B cell (primary cell): ENCODE results near the gene CDH12. TPM values are rescaled to one million over a fixed set of nuclear protein-coding genes. Genes with fewer than 3 reads are reported as not detected.

ENCODE experiments used
- ATAC-seq: fragments of 200-7000 bp; cut with Tn5 transposase; one replicate; pipeline ENCODE4 v1.10.0; 2021; ENCODE audit warnings: low read depth, mild to moderate bottlenecking, moderate number of reproducible peaks, moderate library complexity
- CTCF ChIA-PET: fragments of 350-600 bp; sonication (Branson Sonifier 250); formaldehyde crosslinking; loops from one replicate; lab custom pipeline; 2021; ENCODE audit warnings: antibody characterized with exemption, inconsistent platforms; lab: Charles Lee
- POLR2A ChIA-PET: fragments of 350-600 bp; sonication (Branson Sonifier 250); formaldehyde crosslinking; loops from one replicate; lab custom pipeline; 2021; ENCODE audit warnings: antibody characterized with exemption; lab: Charles Lee
- DNase-seq: peaks from one replicate; pipeline ENCODE4 v3.0.0; 2013
- H2AFZ ChIP-seq: 2 replicates; pipeline ENCODE4 v1.6.1; 2012; ENCODE audit warnings: mild to moderate bottlenecking, low read depth, low read length; ENCODE audit not compliant: insufficient read depth, poor library complexity, severe bottlenecking
- H3K27ac ChIP-seq, 2 donors: 1 replicate in 1 of 2; 2 replicates in 1 of 2; pipeline ENCODE4 v1.5.1; 2012 to 2013; ENCODE audit warnings: low read length in 2 of 2, mild to moderate bottlenecking in 2 of 2, moderate library complexity in 1 of 2
- H3K27me3 ChIP-seq, 4 experiments: fragments of 200-600 bp in 1 of 4; sonication (generic) in 1 of 4; replicated peaks in 1 of 4; 1 replicate in 2 of 4; 2 replicates in 2 of 4; pipeline versions ENCODE4 v1.6.1 to v1.7.0; 2013 to 2016; ENCODE audit warnings: low read length in 3 of 4, mild to moderate bottlenecking in 2 of 4, mixed read lengths in 1 of 4, moderate library complexity in 1 of 4; ENCODE audit not compliant: insufficient read depth in 4 of 4, control insufficient read depth in 3 of 4; ENCODE audit errors: control extremely low read depth in 1 of 4
- H3K36me3 ChIP-seq, 2 experiments: replicated peaks in 1 of 2; 1 replicate in 1 of 2; 2 replicates in 1 of 2; pipeline versions ENCODE4 v1.6.1 to v1.7.1; 2013; ENCODE audit warnings: low read length in 1 of 2; ENCODE audit not compliant: insufficient read depth in 2 of 2, control insufficient read depth in 1 of 2; ENCODE audit errors: control extremely low read depth in 1 of 2, extremely low read depth in 1 of 2
- H3K4me1 ChIP-seq, 2 donors: fragments of 200-600 bp in 1 of 2; sonication (generic) in 1 of 2; 1 replicate in 1 of 2; 2 replicates in 1 of 2; pipeline versions ENCODE4 v1.5.1 to v1.6.1; 2013 to 2017; ENCODE audit warnings: low read length in 2 of 2; ENCODE audit not compliant: control insufficient read depth in 2 of 2, insufficient read depth in 2 of 2
- H3K4me2 ChIP-seq: replicated peaks from 2 replicates; pipeline ENCODE3; 2012; ENCODE audit warnings: mild to moderate bottlenecking, low read depth, low read length; ENCODE audit not compliant: poor library complexity, severe bottlenecking
- H3K4me3 ChIP-seq, 5 experiments: fragments of 200-600 bp in 1 of 5; sonication (generic) in 1 of 5; 1 replicate in 3 of 5; 2 replicates in 2 of 5; pipeline versions ENCODE4 v1.5.1 to v1.7.0; 2011 to 2016; ENCODE audit warnings: low read length in 4 of 5, mild to moderate bottlenecking in 4 of 5, low read depth in 2 of 5, control low read depth in 1 of 5, moderate library complexity in 1 of 5; ENCODE audit not compliant: insufficient read depth in 1 of 5; ENCODE audit errors: control extremely low read depth in 1 of 5, extremely low read depth in 1 of 5
- H3K79me2 ChIP-seq: fragments of 200-600 bp; sonication (generic); one replicate; pipeline ENCODE4 v1.6.0; 2016; ENCODE audit warnings: low read length; ENCODE audit not compliant: control insufficient read depth, insufficient read depth
- H3K9ac ChIP-seq: fragments of 200-600 bp; sonication (generic); 2 replicates; pipeline ENCODE4 v1.6.1; 2017; ENCODE audit warnings: mild to moderate bottlenecking, low read length, moderate library complexity
- H3K9me3 ChIP-seq, 3 donors: one replicate each; pipeline versions ENCODE4 v1.6.1 to v1.7.1; 2013; ENCODE audit warnings: low read length in 2 of 3; ENCODE audit not compliant: control insufficient read depth in 2 of 3, insufficient read depth in 1 of 3; ENCODE audit errors: control extremely low read depth in 1 of 3
- H4K20me1 ChIP-seq: 2 replicates; pipeline ENCODE4 v1.6.0; 2012; ENCODE audit warnings: mild to moderate bottlenecking, low read length; ENCODE audit not compliant: insufficient read depth, control insufficient read depth, poor library complexity, severe bottlenecking
- H3K27ac Mint-ChIP-seq: one replicate; pipeline ENCODE4 v1.8.0; 2021; ENCODE audit warnings: mixed read lengths
- H3K27me3 Mint-ChIP-seq: one replicate; pipeline ENCODE4 v1.8.0; 2021; ENCODE audit warnings: mixed read lengths
- H3K4me1 Mint-ChIP-seq: one replicate; pipeline ENCODE4 v1.8.0; 2021; ENCODE audit warnings: mixed read lengths
- H3K4me3 Mint-ChIP-seq: one replicate; pipeline ENCODE4 v1.8.0; 2021; ENCODE audit warnings: mixed read lengths
- H3K9me3 Mint-ChIP-seq: one replicate; pipeline ENCODE4 v1.8.0; 2022; ENCODE audit warnings: mixed read lengths; ENCODE audit not compliant: insufficient read depth
- CTCF ChIP-seq: fragments of 200-600 bp; IDR thresholded peaks from one replicate; pipeline ENCODE4 v1.8.0; 2022; ENCODE audit warnings: antibody characterized with exemption, mild to moderate bottlenecking
- EZH2 ChIP-seq: IDR thresholded peaks from 2 replicates; pipeline ENCODE4 v1.6.1; 2012; ENCODE audit warnings: borderline replicate concordance, low read depth, mild to moderate bottlenecking, moderate library complexity, low read length; ENCODE audit not compliant: insufficient read depth, poor library complexity, severe bottlenecking
- WGBS: methylation state at CpG from one replicate; pipeline ENCODE4 v1.1.5; 2013; ENCODE audit warnings: missing lambda C conversion rate; ENCODE audit not compliant: insufficient coverage; 5-methylcytosine and 5-hydroxymethylcytosine counted together
- intact Hi-C: fragments of 100-400 bp; cut with micrococcal nuclease; formaldehyde crosslinking; loops from one replicate; pipeline ENCODE4 v1.10.0; 2022
- polyA plus RNA-seq: library from polyadenylated mRNA; depleted of rRNA; stranded (reverse); fragments of >200 nt; gene quantifications from 2 replicates; pipeline ENCODE4 v1.2.3, GENCODE V29; 2012
- total RNA-seq, 2 donors: library from RNA; stranded (reverse); fragments of 120-200 nt in 1 of 2; gene quantifications; 1 replicate in 1 of 2; 2 replicates in 1 of 2; pipeline versions ENCODE4 v1.2.3 to v1.2.4, GENCODE V29; 2013 to 2022

The CDH12 gene
- total and polyA plus RNA-seq, 2 donors (not counting 1 experiment from before 2014, with no cell fraction given): not detected

GRCh38 chr5:22352493-22352892, 500.7 kb downstream of the CDH12 start:
- H3K4me2 ChIP-seq: no peak overlapping the region
- no peaks in the 10 kb centered on the region for H3K27me3 ChIP-seq
- Mint-ChIP-seq H3K27ac (no peak overlapping the region), H3K4me1 (no peaks in the 10 kb centered on the region), H3K4me3 (no peak overlapping the region), H3K27me3 (no peaks in the 10 kb centered on the region), H3K9me3 (no peaks in the 10 kb centered on the region)
- TF ChIP-seq EZH2 (no peak), CTCF (no peak)
- H3K4me3 ChIP-seq: no peak overlapping the region
- no peaks in the 10 kb centered on the region for H3K9me3 ChIP-seq
- ChIA-PET POLR2A (no interaction called here), CTCF (no interaction called here)
- H3K36me3 ChIP-seq: no peaks in the 10 kb centered on the region
- H2AFZ ChIP-seq: no peak overlapping the region
- no peak overlapping the region for H3K9ac ChIP-seq
- 87% methylated on average over 3 of the region's 4 CpGs for WGBS
- intact Hi-C loops: no loop called here
- H3K4me1 ChIP-seq: no peaks in the 10 kb centered on the region
- H3K79me2 ChIP-seq: no peaks in the 10 kb centered on the region
- ATAC-seq (no peak), DNase-seq (no peak)
- H4K20me1 ChIP-seq: no peaks in the 10 kb centered on the region
- no peak overlapping the region for H3K27ac ChIP-seq

GRCh38 chr5:22351178-22351577, 502.0 kb downstream of the CDH12 start:
- no peak overlapping the region for H2AFZ ChIP-seq
- Mint-ChIP-seq H3K4me1 (no peaks in the 10 kb centered on the region), H3K27ac (no peak overlapping the region), H3K27me3 (no peaks in the 10 kb centered on the region), H3K9me3 (no peaks in the 10 kb centered on the region), H3K4me3 (no peak overlapping the region)
- H3K36me3 ChIP-seq: no peaks in the 10 kb centered on the region
- H3K79me2 ChIP-seq: no peaks in the 10 kb centered on the region
- no peaks in the 10 kb centered on the region for H3K27me3 ChIP-seq
- no peak overlapping the region for H3K9ac ChIP-seq
- TF ChIP-seq CTCF (no peak), EZH2 (no peak)
- H3K4me3 ChIP-seq: no peak overlapping the region
- no peaks in the 10 kb centered on the region for H3K4me1 ChIP-seq
- no peaks in the 10 kb centered on the region for H4K20me1 ChIP-seq
- DNase-seq: no peak
- no CpG with 5 or more reads among the region's 2 CpGs for whole genome bisulfite sequencing
- no peaks in the 10 kb centered on the region for H3K9me3 ChIP-seq
- H3K4me2 ChIP-seq: no peak overlapping the region
- no peak for ATAC-seq
- CTCF ChIA-PET: no interaction called here
- intact Hi-C loops: no loop called here
- H3K27ac ChIP-seq: no peak overlapping the region
- POLR2A ChIA-PET: no interaction called here
